Measurements from ENCODE around the gene ACRBP. TPM values are rescaled to one million over a fixed set of nuclear protein-coding genes. Genes with fewer than 3 reads are reported as not detected.

ACRBP gene
- total RNA-seq, 2 experiments from 2014 or later, result 8.0 to 8.8 TPM

Other genes with a start within 250 kb of the ACRBP start
- gene CD27, start 202.5 kb downstream of the ACRBP start, total RNA-seq, result 100 to 1,000 TPM; 152 to 158 TPM
- gene TAPBPL, start 195.4 kb downstream of the ACRBP start, total RNA-seq, result 10 to 100 TPM; 49.4 to 50.1 TPM
- 10 to 100 TPM; 65.5 to 72.1 TPM for gene VAMP1, start 176.8 kb downstream of the ACRBP start, total RNA-seq
- gene MRPL51, start 154.2 kb downstream of the ACRBP start, total RNA-seq, result 100 to 1,000 TPM; 169 to 170 TPM
- 100 to 1,000 TPM; 147 to 157 TPM for gene NCAPD2, start 153.3 kb downstream of the ACRBP start, total RNA-seq
- 1,000 to 10,000 TPM; 4,618 to 4,824 TPM for gene GAPDH, start 112.9 kb downstream of the ACRBP start, total RNA-seq
- 10 to 100 TPM; 35.8 to 37.5 TPM for gene IFFO1, start 91.4 kb downstream of the ACRBP start, total RNA-seq
- 10 to 100 TPM; 76.1 to 78.6 TPM for gene NOP2, start 79.1 kb downstream of the ACRBP start, total RNA-seq
- 100 to 1,000 TPM; 273 to 277 TPM for gene CHD4, start 40.1 kb downstream of the ACRBP start, total RNA-seq
- 10 to 100 TPM; 19.4 to 20.9 TPM for gene LPAR5, start 11.5 kb downstream of the ACRBP start, total RNA-seq
- 10 to 100 TPM; 46.9 to 49.3 TPM for gene ING4, start 15.7 kb upstream of the ACRBP start, total RNA-seq
- 10 to 100 TPM; 79.5 to 88.2 TPM for gene ZNF384, start 41.9 kb upstream of the ACRBP start, total RNA-seq
- gene PIANP, start 53.4 kb upstream of the ACRBP start, total RNA-seq, result 1 to 10 TPM in 1 of 2 experiments, under 1 TPM in 1; 0.75 to 1.1 TPM
- 10 to 100 TPM; 29.8 to 35.6 TPM for gene COPS7A, start 76.6 kb upstream of the ACRBP start, total RNA-seq
- 100 to 1,000 TPM; 108 to 118 TPM for gene MLF2, start 105.7 kb upstream of the ACRBP start, total RNA-seq
- 10 to 100 TPM; 36.2 to 43.5 TPM for gene PTMS, start 118.9 kb upstream of the ACRBP start, total RNA-seq
- 10 to 100 TPM; 46.6 to 52.1 TPM for gene LAG3, start 125.1 kb upstream of the ACRBP start, total RNA-seq
- 1 to 10 TPM; 2.6 to 3.0 TPM for gene CD4, start 142.1 kb upstream of the ACRBP start, total RNA-seq
- gene GPR162, start 174.4 kb upstream of the ACRBP start, total RNA-seq, result under 1 TPM; 0.30 to 0.51 TPM
- 1 to 10 TPM; 6.3 to 7.0 TPM for gene P3H3, start 181.0 kb upstream of the ACRBP start, total RNA-seq
- gene GNB3, start 193.5 kb upstream of the ACRBP start, total RNA-seq, result 1 to 10 TPM; 2.6 to 3.1 TPM
- gene CDCA3, start 203.9 kb upstream of the ACRBP start, total RNA-seq, result 10 to 100 TPM; 76.7 to 85.2 TPM
- 10 to 100 TPM; 84.8 to 95.4 TPM for gene USP5, start 204.7 kb upstream of the ACRBP start, total RNA-seq
- 1,000 to 10,000 TPM; 1,129 to 1,200 TPM for gene TPI1, start 220.1 kb upstream of the ACRBP start, total RNA-seq
- gene SPSB2, start 225.9 kb upstream of the ACRBP start, total RNA-seq, result 10 to 100 TPM; 16.4 to 17.0 TPM

Data from activated naive CD8-positive, alpha-beta T cell treated with anti-CD3 and anti-CD28 coated beads, Interleukin-2, amount 10 ng/mL, durations not matched to agents 7 days and 5 days (primary cell).